ENCODE data around the gene IMMP2L.
"Not testable (repeated sequence)": the region's sequence is repeated elsewhere in the genome, so short reads cannot be mapped to it uniquely, and the experiment has no call there.

DNA sequence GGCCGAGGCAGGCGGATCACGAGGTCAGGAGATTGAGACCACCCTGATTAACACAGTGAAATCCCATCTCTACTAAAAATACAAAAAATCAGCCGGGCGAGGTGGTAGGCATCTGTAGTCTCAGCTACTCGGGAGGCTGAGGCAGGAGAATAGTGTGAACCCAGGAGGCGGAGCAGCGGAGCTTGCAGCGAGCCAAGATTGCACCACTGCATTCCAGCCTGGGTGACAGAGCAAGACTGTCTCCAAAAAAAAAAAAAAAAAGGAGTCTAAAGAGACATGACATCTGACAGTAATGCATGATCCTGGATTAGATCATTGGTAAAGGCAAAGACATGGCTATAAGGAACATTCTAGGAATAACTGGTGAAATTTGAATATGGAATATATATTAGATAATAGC, 489.6 kb downstream of the IMMP2L start:
- TF ChIP-seq POLR2A (IDR thresholded peaks at IDR 0.05) = not testable (repeated sequence)
- TF ChIP-seq, protein P1, sequence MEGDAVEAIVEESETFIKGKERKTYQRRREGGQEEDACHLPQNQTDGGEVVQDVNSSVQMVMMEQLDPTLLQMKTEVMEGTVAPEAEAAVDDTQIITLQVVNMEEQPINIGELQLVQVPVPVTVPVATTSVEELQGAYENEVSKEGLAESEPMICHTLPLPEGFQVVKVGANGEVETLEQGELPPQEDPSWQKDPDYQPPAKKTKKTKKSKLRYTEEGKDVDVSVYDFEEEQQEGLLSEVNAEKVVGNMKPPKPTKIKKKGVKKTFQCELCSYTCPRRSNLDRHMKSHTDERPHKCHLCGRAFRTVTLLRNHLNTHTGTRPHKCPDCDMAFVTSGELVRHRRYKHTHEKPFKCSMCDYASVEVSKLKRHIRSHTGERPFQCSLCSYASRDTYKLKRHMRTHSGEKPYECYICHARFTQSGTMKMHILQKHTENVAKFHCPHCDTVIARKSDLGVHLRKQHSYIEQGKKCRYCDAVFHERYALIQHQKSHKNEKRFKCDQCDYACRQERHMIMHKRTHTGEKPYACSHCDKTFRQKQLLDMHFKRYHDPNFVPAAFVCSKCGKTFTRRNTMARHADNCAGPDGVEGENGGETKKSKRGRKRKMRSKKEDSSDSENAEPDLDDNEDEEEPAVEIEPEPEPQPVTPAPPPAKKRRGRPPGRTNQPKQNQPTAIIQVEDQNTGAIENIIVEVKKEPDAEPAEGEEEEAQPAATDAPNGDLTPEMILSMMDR (IDR thresholded peaks at IDR 0.05 in 4 of 5, conservative IDR thresholded peaks at IDR 0.05 in 1 of 5) = not testable (repeated sequence)

Measured in gastrocnemius medialis (tissue), 4 donors.